GM12878 (cell line): ENCODE measurements around the gene CD151. TPM values are rescaled to one million over a fixed set of nuclear protein-coding genes. Genes with fewer than 3 reads are reported as not detected.

Source experiments
- ATAC-seq: fragments of 200-7000 bp; cut with Tn5 transposase; 3 replicates; pipeline ENCODE4 v1.9.1; 2020; ENCODE audit warnings: mild to moderate bottlenecking, moderate library complexity
- BruUV-seq: library from RNA; stranded (reverse); fragments of 400-500 nt; replicated peaks from 2 replicates; lab custom pipeline; 2021; lab: Mats Ljungman, UMichigan
- CTCF ChIA-PET: fragments of 300-600 bp; sonication (Branson Sonifier 250); formaldehyde crosslinking; extraction: SDS; loops from one replicate; lab custom pipeline; 2021; ENCODE audit warnings: inconsistent platforms; lab: Yijun Ruan, JAX
- POLR2A ChIA-PET: fragments of 350-600 bp; formaldehyde crosslinking; extraction: SDS; loops from one replicate; lab custom pipeline; 2021; ENCODE audit warnings: inconsistent platforms; lab: Charles Lee
- RAD21 ChIA-PET: fragments of 300-600 bp; sonication (Branson Sonifier 250); formaldehyde crosslinking; loops from one replicate; lab custom pipeline; 2023; ENCODE audit warnings: antibody characterized with exemption; ENCODE audit not compliant: unreplicated experiment; lab: Charles Lee
- SMC1A ChIA-PET: fragments of 300-600 bp; sonication (Branson Sonifier 250); formaldehyde crosslinking; loops from one replicate; lab custom pipeline; 2023; ENCODE audit not compliant: unreplicated experiment, uncharacterized antibody; lab: Charles Lee
- DNase-seq: peaks from one replicate; pipeline ENCODE4 v3.0.0-alpha.2; 2011; ENCODE audit warnings: low read depth, low spot score
- FAIRE-seq: peaks from 3 replicates; lab custom pipeline; 2011; peaks lifted over from hg19 to GRCh38; lab: Jason Lieb, UNC
- H2AFZ ChIP-seq: 2 replicates; pipeline ENCODE4 v1.6.0; 2011; ENCODE audit warnings: low read depth, low read length, control low read depth; ENCODE audit not compliant: control insufficient read depth
- H3K27ac ChIP-seq: 2 replicates; pipeline ENCODE4 v1.5.1; 2011; ENCODE audit warnings: control low read depth; ENCODE audit not compliant: control insufficient read depth, insufficient read depth
- H3K27me3 ChIP-seq, 2 experiments: replicated peaks in 1 of 2; 2 replicates each; pipeline versions ENCODE4 v1.6.0 to v1.6.1; 2011; ENCODE audit warnings: low read length in 1 of 2; ENCODE audit not compliant: control insufficient read depth in 2 of 2, insufficient read depth in 2 of 2
- H3K36me3 ChIP-seq, 2 experiments: 2 replicates each; pipeline ENCODE4 v1.5.1; 2011; ENCODE audit warnings: low read length in 1 of 2; ENCODE audit not compliant: control insufficient read depth in 2 of 2, insufficient read depth in 2 of 2
- H3K4me1 ChIP-seq: 2 replicates; pipeline ENCODE4 v1.6.1; 2011; ENCODE audit warnings: mild to moderate bottlenecking, low read length, moderate library complexity, mixed read lengths; ENCODE audit not compliant: control insufficient read depth, insufficient read depth
- H3K4me2 ChIP-seq: 2 replicates; pipeline ENCODE4 v1.6.0; 2011; ENCODE audit warnings: control low read depth; ENCODE audit not compliant: control insufficient read depth, insufficient read depth
- H3K4me3 ChIP-seq: fragments of 200-600 bp; sonication (generic); 2 replicates; pipeline ENCODE4 v1.5.1; 2016
- H3K79me2 ChIP-seq: 2 replicates; pipeline ENCODE4 v1.6.0; 2011; ENCODE audit warnings: low read length; ENCODE audit not compliant: control insufficient read depth, insufficient read depth
- H3K9ac ChIP-seq: 2 replicates; pipeline ENCODE4 v1.8.0; 2011; ENCODE audit warnings: low read length, control low read depth, mixed read lengths; ENCODE audit not compliant: control insufficient read depth, insufficient read depth
- H3K9me3 ChIP-seq: replicated peaks from 3 replicates; pipeline ENCODE4 v1.5.1; 2011; ENCODE audit warnings: mild to moderate bottlenecking, low read length; ENCODE audit not compliant: control insufficient read depth, insufficient read depth
- H4K20me1 ChIP-seq: 2 replicates; pipeline ENCODE4 v1.6.0; 2011; ENCODE audit not compliant: control insufficient read depth, insufficient read depth
- CUX1 ChIP-seq: IDR thresholded peaks from 2 replicates; pipeline ENCODE4 v1.6.1; 2012; ENCODE audit warnings: improper control_type of control experiment, low read depth, low read length; ENCODE audit not compliant: insufficient replicate concordance
- HSF1 ChIP-seq: fragments of 150-350 bp; IDR thresholded peaks from 2 replicates; pipeline ENCODE4 v1.6.1; 2014; ENCODE audit warnings: mild to moderate bottlenecking, low read depth, low read length
- IKZF1 ChIP-seq: fragments of 450-650 bp; conservative IDR thresholded peaks from 2 replicates; pipeline ENCODE4 v1.6.1; 2017; ENCODE audit warnings: antibody characterized with exemption, mild to moderate bottlenecking
- NRF1 ChIP-seq: conservative IDR thresholded peaks from 2 replicates; pipeline ENCODE4 v1.6.1; 2011; ENCODE audit warnings: mild to moderate bottlenecking, low read depth, low read length, improper control_type of control experiment
- POLR2A ChIP-seq: IDR thresholded peaks from 2 replicates; pipeline ENCODE4 v1.6.1; 2011; ENCODE audit warnings: low read depth, mild to moderate bottlenecking, low read length
- RBBP5 ChIP-seq: fragments of 200-600 bp; sonication (generic); conservative IDR thresholded peaks from 2 replicates; pipeline ENCODE4 v1.6.1; 2016
- TAF1 ChIP-seq: IDR thresholded peaks from 2 replicates; pipeline ENCODE4 v1.6.1; 2011; ENCODE audit warnings: mild to moderate bottlenecking, low read depth, low read length, borderline replicate concordance
- ZNF24 ChIP-seq: fragments of 450-650 bp; IDR thresholded peaks from 2 replicates; pipeline ENCODE4 v1.6.1; 2017; ENCODE audit warnings: antibody characterized with exemption, mild to moderate bottlenecking
- WGBS: methylation state at CpG from one replicate; pipeline ENCODE4 v1.1.6; 2016; ENCODE audit warnings: low lambda C conversion rate; ENCODE audit not compliant: insufficient replicate concordance, insufficient coverage; ENCODE audit errors: missing lambda C conversion rate; 5-methylcytosine and 5-hydroxymethylcytosine counted together
- in situ Hi-C: fragments of 300-500 bp; cut with MboI; formaldehyde crosslinking; loops from 9 replicates; pipeline ENCODE4 v1.14.3; 2018; ENCODE audit warnings: mixed read lengths
- intact Hi-C: fragments of 100-400 bp; cut with micrococcal nuclease; formaldehyde crosslinking; loops from one replicate; pipeline ENCODE4 v1.14.2; 2022; ENCODE audit not compliant: unreplicated experiment
- polyA plus RNA-seq, 11 experiments: library from polyadenylated mRNA; depleted of rRNA in 4 of 11; unstranded in 6 of 11; stranded (reverse) in 5 of 11; fragments of >200 nt; fragmentation: Nextera tagmentation in 4 of 11; fragmentation: Illumina TruSeq in 1 of 11; extraction: Ambion mirVana in 4 of 11; extraction: Trizol in 1 of 11; gene quantifications; 1 replicate in 1 of 11; 2 replicates in 10 of 11; pipeline versions ENCODE4 v1.2.1 to v1.2.3, GENCODE V29; 2011 to 2016; ENCODE audit warnings: inconsistent platforms in 2 of 11, missing spikeins in 2 of 11, low read depth in 1 of 11
- total RNA-seq, 4 experiments: library from RNA; depleted of rRNA in 3 of 4; stranded (reverse); fragments of >200 nt in 3 of 4; fragmentation: Illumina TruSeq in 1 of 4; extraction: Trizol in 1 of 4; gene quantifications; 2 replicates each; pipeline versions ENCODE4 v1.2.1 to v1.2.3, GENCODE V29; 2013 to 2021

CD151 gene
- total and polyA plus RNA-seq, 10 of the 15 experiments (the other 5 are each of a cell fraction or from before 2014, with no cell fraction given), result 0.52 to 41.7 (median 14.7) TPM

GRCh38 chr11:786235-787083 lies 46.3 kb upstream of the CD151 start:
- Histone ChIP-seq H3K27me3 (no peaks in the 10 kb centered on the region), H3K4me3 (no peak overlapping the region), H3K79me2 (no peaks in the 10 kb centered on the region), H3K4me1 (peaks cover 7% of the 10 kb centered on the region), H3K9ac (no peak overlapping the region), H3K9me3 (no peaks in the 10 kb centered on the region), H3K4me2 (no peak overlapping the region), H3K27ac (no peak overlapping the region), H4K20me1 (no peaks in the 10 kb centered on the region), H3K36me3 (no peaks in the 10 kb centered on the region; a peak in 1 of 4 replicates), H2AFZ (no peak overlapping the region)
- POLR2A ChIA-PET, result no interaction called here
- ATAC-seq, result no peak
- in situ Hi-C loops, result no loop called here
- intact Hi-C loops, result no loop called here
- no peak for FAIRE-seq
- 0 out of 2 replicates have a peak, but pooled peaks have one; percentile 11 for TF ChIP-seq POLR2A
- no peak for TF ChIP-seq RBBP5
- no peak for DNase-seq
- CTCF ChIA-PET, result no interaction called here
- RAD21 ChIA-PET, result interaction anchor here (1.1 kb wide), 1 partner anchor 9 kb away, joined by 3 read pairs; no protein-coding TSS in a partner anchor
- SMC1A ChIA-PET, result no interaction called here
- WGBS, result 70% methylated on average over 24 of the region's 24 CpGs
- no TSS peak for BruUV-seq

- H3K27ac ChIP-seq, result no peak overlapping the region
- H3K79me2 ChIP-seq, result no peaks in the 10 kb centered on the region
- H2AFZ ChIP-seq, result no peak overlapping the region
- ChIA-PET SMC1A (no interaction called here), RAD21 (no interaction called here), POLR2A (no interaction called here), CTCF (no interaction called here)
- H3K4me1 ChIP-seq, result peaks cover 7% of the 10 kb centered on the region
- no peaks in the 10 kb centered on the region for H4K20me1 ChIP-seq
- 83% methylated on average over 20 of the region's 24 CpGs for WGBS
- ATAC-seq (no peak), FAIRE-seq (no peak), DNase-seq (no peak)
- H3K9ac ChIP-seq, result no peak overlapping the region
- no TSS peak for BruUV-seq
- in situ Hi-C loops, result no loop called here
- H3K4me2 ChIP-seq, result no peak overlapping the region
- no peaks in the 10 kb centered on the region for H3K9me3 ChIP-seq
- H3K27me3 ChIP-seq, result no peaks in the 10 kb centered on the region
- no peak for TF ChIP-seq TAF1
- no peak for TF ChIP-seq NRF1
- TF ChIP-seq IKZF1, result no peak
- TF ChIP-seq CUX1, result no peak
- TF ChIP-seq ZNF24, result no peak
- TF ChIP-seq HSF1, result no peak
- intact Hi-C loops, result no loop called here
- no peak overlapping the region for H3K4me3 ChIP-seq
- peaks cover 0 to 2% of the 10 kb centered on the region in 2 experiments; a peak in 2 of 4 replicates for H3K36me3 ChIP-seq
These were observed 45.6 kb upstream of the CD151 start for GRCh38 chr11:787084-787675.
